GM12874 (cell line): ENCODE results near the gene UNC5B.
A peak's percentile ranks its signal among the peaks of the same experiment; 100 is the strongest.

Experiments used
- TF ChIP-seq, protein P1 (sequence below): IDR thresholded peaks from 2 replicates; pipeline ENCODE4 v1.5.1; 2011; ENCODE audit warnings: low read depth, mild to moderate bottlenecking, control low read depth, low read length, moderate library complexity; ENCODE audit not compliant: insufficient read depth

The UNC5B gene

DNA sequence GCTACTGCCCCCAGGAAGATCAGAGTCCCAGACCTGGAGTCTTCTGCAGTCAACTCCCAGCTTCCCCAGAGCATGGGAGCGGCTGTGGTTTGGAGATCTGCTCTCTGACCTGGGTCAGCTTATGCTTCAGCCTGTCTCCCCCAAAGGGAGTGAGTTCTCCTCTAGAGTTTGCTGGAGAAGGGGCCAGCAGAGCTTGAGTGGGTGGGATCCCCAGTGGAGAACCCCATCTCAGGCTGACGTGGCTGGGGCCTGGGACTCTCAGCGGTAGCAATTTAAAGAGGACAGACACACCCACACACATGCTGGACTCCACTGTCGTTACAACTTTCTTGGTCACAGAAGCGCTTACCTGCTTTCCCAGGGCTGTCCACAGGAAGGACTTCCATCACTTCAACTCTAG is 6.3 kb downstream of the UNC5B start:
- TF ChIP-seq, protein P1, sequence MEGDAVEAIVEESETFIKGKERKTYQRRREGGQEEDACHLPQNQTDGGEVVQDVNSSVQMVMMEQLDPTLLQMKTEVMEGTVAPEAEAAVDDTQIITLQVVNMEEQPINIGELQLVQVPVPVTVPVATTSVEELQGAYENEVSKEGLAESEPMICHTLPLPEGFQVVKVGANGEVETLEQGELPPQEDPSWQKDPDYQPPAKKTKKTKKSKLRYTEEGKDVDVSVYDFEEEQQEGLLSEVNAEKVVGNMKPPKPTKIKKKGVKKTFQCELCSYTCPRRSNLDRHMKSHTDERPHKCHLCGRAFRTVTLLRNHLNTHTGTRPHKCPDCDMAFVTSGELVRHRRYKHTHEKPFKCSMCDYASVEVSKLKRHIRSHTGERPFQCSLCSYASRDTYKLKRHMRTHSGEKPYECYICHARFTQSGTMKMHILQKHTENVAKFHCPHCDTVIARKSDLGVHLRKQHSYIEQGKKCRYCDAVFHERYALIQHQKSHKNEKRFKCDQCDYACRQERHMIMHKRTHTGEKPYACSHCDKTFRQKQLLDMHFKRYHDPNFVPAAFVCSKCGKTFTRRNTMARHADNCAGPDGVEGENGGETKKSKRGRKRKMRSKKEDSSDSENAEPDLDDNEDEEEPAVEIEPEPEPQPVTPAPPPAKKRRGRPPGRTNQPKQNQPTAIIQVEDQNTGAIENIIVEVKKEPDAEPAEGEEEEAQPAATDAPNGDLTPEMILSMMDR, result no peak

DNA sequence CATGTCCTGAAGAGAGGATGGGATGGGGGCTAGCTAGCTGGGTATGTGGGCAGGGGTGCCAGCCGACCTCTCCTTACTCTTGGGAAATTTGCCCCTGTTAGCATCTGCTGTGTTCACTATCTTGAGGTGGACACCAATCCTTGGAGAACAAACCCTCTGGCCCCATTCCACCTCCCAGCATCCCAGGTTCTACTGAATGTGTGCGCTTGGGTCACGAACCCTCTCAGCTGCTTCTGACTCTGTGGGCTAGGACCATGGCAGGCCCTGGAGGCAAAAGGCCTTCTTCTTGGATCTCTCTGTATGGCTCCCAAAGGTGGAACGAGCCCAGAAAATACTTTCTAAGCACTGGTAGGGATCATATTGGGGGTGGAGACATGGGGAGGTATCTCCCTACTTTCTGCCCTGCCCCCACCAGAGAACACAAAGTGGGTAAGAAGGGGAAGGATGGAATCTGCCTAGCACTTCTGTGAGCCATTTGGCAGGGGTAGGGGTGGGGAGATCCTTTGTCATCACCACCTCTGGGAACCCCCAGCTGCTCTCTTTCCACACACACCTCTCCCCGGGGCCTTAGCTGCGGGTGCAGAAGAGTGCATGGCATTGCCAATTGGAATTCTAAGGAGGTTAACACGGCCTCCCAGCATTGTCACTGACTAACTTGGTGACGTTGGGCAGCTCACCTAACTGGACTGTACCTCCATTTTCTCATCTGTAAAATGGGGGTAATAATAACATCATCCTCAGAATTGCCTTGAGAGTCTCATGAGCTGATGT is 7.7 kb downstream of the UNC5B start:
- TF ChIP-seq, protein P1, result no peak

DNA sequence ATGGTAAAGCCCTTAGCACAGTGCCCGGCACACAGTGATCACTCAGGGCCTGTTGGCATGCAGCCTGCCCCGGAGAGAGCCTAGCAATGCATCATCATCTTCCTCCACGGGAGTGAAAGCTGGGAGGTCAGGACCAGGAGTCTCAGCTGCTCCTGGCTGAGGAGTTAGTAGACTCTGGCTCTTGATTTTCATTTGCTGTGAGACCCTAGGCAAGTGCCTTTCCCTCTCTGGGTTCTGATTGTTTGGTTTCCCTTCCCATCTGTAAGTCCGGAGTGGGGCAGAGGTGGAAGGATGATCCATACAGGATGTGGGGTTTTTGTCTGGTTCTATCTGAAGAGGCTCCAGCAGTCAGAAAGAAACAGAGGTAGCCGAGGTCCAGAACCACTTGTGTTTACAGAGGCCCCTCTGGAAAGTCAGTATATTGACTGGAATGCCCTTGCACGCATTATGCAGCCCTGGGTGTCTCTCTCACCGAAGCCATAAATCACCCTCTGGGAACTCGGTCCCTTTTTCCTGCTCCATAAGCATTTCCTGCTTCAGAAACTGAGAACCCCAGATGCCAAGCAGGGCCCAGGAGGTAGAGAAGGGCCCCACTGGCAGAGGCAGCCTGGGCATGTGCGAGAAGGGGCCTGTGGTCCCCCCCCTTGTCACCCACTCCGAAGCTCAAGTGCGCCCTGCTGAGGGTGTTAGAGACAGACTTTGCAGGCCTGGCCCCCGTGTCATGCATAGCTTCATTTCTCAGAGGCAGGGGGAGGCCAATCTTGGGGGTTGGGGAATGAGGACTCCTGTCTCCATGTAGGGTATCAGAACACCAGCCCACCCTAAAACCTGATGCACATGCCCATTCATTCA is 8.5 kb downstream of the UNC5B start:
- TF ChIP-seq, protein P1, result no peak

DNA sequence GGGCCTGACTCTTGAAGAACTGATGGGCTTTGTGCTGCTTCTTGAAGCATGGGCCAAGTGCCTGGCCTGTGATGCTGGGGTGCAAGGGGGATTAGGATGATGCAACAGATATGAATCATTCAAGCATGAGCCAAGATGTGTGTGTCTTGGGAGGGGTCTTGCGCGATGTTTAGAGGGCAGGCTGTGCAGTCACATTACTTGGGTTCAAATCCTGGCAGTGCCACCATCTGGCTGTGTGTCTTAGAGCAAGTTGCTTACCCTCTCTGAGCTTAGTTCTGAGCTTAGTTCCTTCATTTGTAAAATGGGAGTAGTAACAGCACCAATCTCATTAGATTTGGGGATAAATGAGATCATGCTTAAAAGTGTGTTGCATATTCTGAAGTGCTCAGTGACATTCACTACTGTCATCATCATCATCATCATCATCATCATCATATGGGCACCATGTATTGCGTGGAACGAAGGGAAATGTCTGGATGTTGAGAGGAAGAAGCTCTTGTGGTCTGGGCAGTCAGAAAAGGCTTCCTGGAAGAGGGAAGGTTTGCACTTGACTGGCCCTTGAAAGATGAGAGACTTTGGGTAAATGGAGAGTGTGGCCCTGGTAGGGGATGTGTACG is 9.3 kb downstream of the UNC5B start:
- TF ChIP-seq, protein P1, result no peak

DNA sequence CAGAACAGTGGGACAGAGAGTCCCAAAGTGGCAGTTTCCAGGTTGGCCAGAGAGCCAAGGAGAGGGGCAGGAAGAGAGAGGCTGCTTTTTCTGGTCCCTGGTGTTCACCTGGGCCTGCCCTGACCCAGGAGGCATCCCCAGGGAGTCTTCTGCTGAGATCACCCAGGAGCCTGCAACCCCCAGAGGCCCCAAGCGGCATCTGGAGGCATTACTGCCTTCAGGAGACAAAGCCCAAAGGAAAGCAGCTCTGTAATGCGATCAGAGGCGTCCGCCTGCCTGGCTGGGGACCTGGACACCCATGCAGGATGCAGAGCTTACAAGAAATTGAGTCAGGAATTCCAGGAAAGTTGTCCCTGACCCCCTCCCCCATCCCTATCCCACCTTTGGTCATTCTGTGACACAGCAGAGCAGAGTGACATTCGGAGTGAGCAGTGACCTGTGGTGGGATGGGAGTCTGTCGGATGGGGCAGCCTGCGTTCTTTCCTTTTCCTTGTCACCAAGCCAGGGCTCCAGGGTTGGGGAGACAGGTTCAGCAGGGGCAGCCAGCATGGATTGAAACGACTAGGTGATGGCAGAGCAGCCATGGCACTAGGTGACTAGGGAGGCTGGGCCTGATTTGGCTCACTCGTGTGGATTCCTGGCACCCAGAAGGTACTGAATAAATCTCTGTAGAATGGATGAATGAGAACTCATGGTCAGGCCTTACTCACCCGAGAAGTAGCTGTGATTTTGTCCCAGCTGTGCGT is 10.4 kb downstream of the UNC5B start:
- TF ChIP-seq, protein P1, result peak; percentile 35; the same call in 1 of the 2 replicates

DNA sequence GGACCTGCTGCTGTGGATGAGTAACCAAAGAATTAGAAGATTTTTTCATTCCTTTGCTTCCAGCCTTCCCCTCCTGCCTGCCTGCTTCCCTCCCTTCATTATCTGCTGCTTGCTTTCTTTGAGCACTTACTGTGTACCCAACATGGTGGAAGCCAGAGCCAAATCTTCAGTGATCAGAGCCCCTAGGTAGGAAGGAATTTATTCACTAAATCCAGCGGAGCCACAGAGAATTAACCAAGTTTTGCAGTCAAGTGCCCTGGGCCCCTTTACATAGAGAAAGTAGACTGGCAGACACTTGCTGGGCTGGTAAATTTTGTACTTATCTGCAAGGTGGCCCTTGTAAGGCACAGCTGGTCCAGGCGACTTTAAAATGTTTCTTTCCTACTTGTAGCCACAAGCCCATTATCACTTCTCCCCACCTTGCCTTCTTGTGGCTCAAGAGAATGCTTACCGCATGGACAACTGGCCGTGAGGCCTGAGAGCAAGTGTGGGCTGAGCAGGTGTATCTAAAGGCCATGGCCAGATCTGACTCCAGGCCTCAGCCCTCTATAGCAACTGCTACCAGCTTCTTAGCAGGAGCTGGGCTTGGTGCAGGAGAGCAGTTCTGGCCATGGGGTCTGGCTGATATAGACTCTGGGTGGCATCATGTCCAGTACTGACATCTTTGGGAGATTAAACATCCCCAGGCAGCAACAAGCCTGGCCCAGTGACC is 11.1 kb downstream of the UNC5B start:
- TF ChIP-seq, protein P1, result no peak
